CD1c-positive myeloid dendritic cell (primary cell): Measurements from ENCODE around the gene SLC45A2.
"Not testable (repeated sequence)": the region's sequence is repeated elsewhere in the genome, so short reads cannot be mapped to it uniquely, and the experiment has no call there.

ENCODE experiments used
- DNase-seq: peaks from one replicate; pipeline ENCODE4 v3.0.0-alpha.2; 2016; ENCODE audit errors: extremely low spot score

SLC45A2 gene

GRCh38 chr5:33969572-33970452, 14.7 kb downstream of the SLC45A2 start:
- DNase-seq: no peak

- DNase-seq: no peak
These were observed 16.1 kb downstream of the SLC45A2 start for GRCh38 chr5:33968211-33969005.

GRCh38 chr5:33966805-33967204, 17.7 kb downstream of the SLC45A2 start:
- DNase-seq: no peak

- DNase-seq: no peak
These were observed 20.3 kb downstream of the SLC45A2 start for GRCh38 chr5:33964132-33964700.

GRCh38 chr5:33958176-33958575, 26.3 kb downstream of the SLC45A2 start:
- no peak for DNase-seq

- DNase-seq: no peak
These were observed 26.8 kb downstream of the SLC45A2 start for GRCh38 chr5:33957577-33958150.

GRCh38 chr5:33952175-33952574, 32.3 kb downstream of the SLC45A2 start:
- DNase-seq: not testable (repeated sequence)

GRCh38 chr5:33944543-33945132, 39.9 kb downstream of the SLC45A2 start:
- DNase-seq: no peak

GRCh38 chr5:33941090-33941489, 43.4 kb downstream of the SLC45A2 start:
- DNase-seq: no peak

- DNase-seq: no peak
These were observed 44.8 kb downstream of the SLC45A2 start for GRCh38 chr5:33939556-33940262.

- no peak for DNase-seq
These were observed 45.6 kb downstream of the SLC45A2 start for GRCh38 chr5:33938881-33939280.

GRCh38 chr5:33938507-33938796, 46.0 kb downstream of the SLC45A2 start:
- DNase-seq: no peak

GRCh38 chr5:33937707-33938506, 46.6 kb downstream of the SLC45A2 start:
- DNase-seq: no peak

GRCh38 chr5:33937017-33937706, 47.3 kb downstream of the SLC45A2 start:
- no peak for DNase-seq

GRCh38 chr5:33936381-33937016, 48.0 kb downstream of the SLC45A2 start, which contains the start of gene RXFP3:
RXFP3 (plus strand) TSS chr5:33936386; CDS start chr5:33936741, 355 bp downstream.
- no peak for DNase-seq

GRCh38 chr5:33936004-33936380, 48.5 kb downstream of the SLC45A2 start:
- DNase-seq: peak; percentile 7

- no peak for DNase-seq
These were observed 50.3 kb downstream of the SLC45A2 start for GRCh38 chr5:33934176-33934575.

GRCh38 chr5:33933723-33934169, 50.7 kb downstream of the SLC45A2 start:
- no peak for DNase-seq

GRCh38 chr5:33931136-33931535, 53.4 kb downstream of the SLC45A2 start:
- no peak for DNase-seq
